ENCODE measurements around the gene NKAIN2.
"Not testable (repeated sequence)": the region's sequence is repeated elsewhere in the genome, so short reads cannot be mapped to it uniquely, and the experiment has no call there.

Gene NKAIN2

DNA sequence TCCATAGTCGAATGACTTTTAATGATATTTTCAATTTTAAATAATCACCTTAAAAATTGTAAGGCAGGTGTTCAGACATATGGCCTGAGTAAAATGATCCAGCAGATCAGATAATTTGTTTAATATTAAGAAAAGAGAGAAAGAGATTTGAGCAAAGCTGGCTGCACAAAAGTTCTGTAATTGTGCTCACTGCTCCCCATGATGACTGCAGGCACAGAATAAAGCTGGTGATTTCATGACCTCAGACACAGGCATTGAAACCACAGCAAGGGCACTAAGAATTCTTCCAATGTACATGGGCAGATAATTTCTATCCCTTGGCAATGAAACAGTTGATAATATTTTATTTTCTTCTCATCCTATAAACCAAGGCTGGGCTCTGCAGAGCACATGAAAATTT is 553.1 kb downstream of the NKAIN2 start:
- DNase-seq, result no peak

DNA sequence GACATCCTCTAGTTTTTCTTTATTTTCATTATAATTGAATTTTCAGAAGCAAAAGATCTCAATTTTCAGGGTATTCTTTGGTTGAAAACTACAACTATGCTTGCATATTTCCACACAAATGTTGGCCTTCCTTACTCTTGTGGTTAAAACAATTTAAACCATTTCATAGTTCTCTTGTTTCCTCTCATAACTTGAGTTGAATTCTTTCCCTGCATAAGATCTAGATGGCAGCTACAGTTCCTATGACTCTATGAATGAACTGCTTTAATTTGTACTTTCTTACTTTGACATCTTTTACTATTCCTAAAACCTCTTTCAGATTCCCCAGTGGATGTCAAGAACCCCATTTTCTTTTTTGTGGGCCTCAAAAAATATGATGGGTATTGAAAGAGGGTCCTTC is 564.5 kb downstream of the NKAIN2 start:
- no peak for DNase-seq

DNA sequence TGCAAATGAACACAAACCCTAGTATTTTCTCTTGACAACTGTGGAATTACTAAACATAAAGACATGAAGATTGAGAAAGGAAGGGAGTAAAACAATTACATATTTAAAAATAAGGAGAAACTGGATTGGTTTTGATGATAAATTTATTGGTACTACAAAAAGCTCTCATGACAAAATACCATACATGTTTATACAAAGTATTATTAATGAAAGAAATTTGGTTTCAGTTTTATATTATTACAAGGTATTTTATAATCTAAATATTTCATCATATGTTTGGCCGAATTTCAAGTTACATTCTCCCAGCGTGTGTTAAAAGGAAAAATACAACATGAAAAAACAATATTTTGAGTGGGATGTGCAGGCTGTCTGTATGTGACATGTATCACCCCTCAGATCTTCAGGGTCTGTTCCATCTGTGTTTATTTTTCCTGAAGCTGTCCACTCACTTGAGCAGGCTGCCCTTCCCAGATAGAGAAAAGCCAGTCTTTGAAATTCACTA is 568.4 kb downstream of the NKAIN2 start:
- DNase-seq, result no peak

DNA sequence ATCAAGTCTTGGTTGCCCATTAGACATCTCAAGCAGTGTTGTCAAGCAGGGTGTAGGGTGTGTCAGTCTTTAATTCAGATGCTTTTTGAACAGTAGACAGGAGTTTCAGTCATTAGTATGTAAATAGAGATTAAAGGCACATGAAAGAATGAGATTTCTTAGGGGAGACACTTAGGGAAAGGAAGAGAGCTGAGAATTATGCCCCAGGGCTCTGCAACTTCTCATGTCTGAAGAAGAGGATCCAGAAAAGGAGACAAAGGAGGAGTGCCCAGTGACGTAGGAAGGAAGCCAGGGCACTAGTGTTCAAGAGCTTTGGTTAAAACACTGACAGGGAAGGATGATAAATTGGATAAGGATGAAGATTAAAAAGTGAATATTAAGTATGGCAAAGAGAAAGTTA is 569.7 kb downstream of the NKAIN2 start:
- no peak for DNase-seq

DNA sequence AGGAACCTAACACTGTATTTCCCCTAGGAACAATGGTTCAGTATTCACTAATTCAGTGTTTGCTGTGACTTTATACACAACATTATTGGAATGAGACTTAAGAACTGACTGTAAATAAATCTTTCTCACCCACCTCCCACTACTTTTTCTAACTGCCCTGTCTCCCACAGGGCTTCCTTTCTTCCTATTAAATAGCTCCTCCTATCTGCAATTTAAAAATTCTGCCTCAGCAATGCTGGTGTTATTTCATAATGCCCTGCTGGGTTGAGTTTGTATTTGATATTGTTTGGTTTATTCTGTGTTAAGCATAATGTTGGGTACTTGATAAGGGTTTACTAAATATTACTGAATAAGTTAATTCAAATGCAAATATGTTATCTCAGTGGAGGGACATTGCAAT is 585.5 kb downstream of the NKAIN2 start:
- no peak for DNase-seq

DNA sequence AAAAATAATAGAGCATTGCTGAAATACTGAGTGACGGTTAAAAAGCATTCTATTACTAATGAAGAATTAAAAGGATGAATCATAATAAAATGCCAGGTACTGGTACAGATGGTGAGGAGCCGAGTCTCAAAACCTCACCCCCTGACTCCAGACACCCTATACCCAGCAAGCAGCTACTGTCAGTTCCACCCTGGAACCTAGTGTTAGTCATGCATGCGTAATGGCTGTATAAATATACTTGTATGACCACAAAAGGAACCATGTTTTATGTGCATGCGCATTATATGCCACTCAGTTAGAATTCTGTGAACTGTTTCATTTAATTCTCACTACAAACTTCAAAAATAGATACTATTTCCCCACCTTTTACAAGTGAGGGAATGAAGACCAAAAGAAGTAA is 589.9 kb downstream of the NKAIN2 start:
- DNase-seq, result no peak

DNA sequence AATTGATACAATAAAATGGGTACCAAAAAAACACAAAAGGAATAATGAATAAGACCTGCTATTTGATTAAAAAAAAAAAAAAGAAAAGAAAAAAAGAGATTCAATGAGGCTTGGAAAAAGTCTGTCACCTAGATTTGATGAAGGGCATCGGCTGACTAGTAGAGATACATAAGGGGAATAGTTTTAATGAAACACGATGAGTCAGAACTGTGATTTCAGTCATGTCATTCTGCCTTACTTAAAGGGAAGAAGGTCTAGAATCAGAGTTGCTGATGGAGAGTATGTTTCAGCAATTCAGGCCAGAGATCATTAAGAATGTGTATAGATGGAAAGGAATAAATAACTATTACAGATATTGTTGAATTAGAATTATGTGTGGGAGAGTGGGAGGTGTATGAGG is 592.7 kb downstream of the NKAIN2 start:
- no peak for DNase-seq

DNA sequence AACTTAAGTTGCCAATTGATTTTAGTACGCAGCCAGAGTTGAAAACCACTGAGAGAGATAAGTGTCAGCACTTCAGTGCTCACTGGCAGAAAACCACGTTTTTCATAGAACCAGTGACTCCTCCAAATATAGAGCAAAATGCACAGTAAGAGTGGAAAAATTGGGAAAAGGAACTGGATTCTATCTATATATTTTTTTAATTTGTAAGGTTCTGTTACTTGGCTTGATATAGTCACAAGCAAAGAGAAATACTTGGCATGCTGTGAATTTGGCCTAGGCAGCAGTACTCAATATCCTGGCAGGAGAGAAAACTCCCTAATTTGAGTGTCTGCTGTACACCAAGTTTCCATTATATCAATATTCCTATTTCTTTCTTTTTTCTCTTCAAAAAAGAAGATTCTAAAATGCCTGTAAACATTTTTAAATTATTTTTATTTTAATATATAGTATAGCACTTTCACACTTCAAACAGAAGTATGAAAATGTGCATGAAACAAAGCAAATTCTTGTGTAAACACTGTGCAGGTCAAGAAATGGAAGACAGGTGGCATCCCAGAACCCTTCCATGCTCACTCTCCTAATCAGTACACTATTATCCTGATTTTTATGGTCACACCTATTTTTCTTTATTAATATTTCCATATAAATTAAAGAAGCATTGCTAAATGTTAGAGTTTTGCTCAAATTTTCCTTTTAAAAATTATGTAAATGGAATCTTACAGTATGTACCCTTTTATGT is 596.8 kb downstream of the NKAIN2 start:
- DNase-seq, result no peak

DNA sequence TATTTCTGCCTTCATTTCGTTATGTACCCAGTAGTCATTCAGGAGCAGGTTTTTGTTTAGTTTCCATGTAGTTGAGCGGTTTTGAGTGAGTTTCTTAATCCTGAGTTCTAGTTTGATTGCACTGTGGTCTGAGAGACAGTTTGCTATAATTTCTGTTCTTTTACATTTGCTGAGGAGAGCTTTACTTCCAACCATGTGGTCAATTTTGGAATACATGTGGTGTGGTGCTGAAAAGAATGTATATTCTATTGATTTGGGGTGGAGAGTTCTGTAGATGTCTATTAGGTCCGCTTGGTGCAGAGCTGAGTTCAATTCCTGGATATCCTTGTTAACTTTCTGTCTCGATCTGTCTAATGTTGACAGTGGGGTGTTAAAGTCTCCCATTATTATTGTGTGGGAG is 606.8 kb downstream of the NKAIN2 start:
- not testable (repeated sequence) for DNase-seq

DNA sequence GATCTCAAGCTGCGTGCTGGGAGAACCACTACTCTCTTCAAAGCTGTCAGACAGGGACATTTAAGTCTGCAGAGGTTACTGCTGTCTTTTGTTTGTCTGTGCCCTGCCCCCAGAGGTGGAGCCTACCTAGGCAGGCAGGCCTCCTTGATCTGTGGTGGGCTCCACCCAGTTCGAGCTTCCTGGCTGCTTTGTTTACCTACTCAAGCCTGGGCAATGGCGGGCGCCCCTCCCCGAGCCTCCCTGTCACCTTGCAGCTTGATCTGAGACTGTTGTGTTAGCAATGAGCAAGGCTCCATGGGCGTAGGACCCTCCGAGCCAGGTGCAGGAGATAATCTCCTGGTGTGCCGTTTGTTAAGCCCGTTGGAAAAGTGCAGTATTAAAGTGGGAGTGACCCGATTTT is 609.0 kb downstream of the NKAIN2 start:
- DNase-seq, result not testable (repeated sequence)

DNA sequence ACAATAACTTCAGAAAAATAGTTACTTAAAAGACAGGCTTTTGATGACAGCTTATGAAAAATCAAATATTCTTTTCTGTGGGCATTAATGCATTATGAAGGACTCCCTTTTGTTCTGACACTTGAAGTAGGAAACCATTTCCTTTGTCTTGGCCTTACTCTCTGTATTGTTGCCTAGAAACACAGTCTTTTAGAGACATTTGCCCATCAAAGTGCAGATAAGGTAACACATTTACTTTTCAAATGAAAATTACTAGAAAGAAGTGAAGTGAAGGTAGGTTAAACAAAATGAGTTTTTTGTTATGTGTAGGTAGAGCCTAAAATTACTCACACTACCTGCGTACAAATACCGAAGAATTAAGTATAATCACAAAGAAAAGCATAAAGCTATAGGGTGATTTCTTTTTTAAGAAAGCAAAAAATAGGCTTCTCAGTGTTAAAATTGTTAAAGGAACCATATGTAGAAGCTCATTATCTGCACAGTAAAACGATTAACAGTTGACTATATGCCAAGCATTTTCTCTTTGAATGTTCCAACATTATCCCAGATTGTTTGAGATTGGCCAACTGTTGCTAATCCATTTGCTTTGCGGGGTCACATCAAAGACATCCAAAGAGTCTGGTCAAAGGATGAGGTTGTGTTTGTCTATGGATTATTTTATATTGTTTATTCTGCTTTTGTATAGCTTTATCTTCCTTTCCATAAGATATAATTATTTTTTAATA is 616.6 kb downstream of the NKAIN2 start:
- no peak for DNase-seq

DNA sequence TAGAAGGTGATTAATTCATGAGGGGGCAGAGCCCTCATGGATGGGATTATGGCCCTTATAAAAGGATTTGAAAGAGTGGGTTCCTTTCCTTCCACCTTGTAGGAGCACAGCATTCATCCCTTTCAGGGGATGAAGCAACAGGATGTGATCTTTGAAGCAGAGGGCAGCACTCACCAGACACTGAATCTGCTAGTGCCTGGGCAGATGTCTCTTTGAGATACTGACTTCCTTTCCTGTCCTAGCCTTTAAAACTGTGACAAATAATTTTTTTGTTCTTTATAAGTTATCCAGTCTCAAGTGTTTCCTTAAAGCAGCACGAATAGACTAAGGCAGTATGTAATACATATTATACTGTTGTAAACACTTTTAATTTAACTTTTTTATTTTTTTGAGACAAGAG is 620.0 kb downstream of the NKAIN2 start:
- DNase-seq, result no peak

DNA sequence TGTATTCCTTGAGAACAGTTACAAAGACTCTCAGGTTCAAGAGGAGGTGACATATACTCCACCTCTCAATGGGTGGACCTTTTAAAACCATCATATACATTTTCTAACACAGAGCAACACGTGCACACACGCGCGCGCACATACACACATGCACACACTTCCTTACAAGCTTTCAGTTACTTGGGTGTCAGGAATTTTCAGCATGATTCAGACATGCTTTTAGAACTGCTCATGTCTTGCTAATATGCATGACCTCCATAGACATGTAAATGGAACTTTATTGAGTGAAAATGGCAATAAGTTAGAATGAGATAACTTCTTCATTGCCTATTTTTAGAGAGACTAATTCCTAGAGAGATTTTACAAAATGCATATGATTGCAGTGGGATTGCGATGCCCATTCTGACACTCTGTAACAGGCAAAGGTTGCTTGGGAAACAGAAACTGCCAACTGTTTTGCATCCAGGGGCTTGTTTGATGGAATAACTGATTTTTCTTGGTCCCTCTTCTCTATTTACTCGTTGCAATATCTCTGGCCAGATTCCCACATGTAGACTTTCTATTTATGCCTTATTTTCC is 627.2 kb downstream of the NKAIN2 start:
- no peak for DNase-seq

DNA sequence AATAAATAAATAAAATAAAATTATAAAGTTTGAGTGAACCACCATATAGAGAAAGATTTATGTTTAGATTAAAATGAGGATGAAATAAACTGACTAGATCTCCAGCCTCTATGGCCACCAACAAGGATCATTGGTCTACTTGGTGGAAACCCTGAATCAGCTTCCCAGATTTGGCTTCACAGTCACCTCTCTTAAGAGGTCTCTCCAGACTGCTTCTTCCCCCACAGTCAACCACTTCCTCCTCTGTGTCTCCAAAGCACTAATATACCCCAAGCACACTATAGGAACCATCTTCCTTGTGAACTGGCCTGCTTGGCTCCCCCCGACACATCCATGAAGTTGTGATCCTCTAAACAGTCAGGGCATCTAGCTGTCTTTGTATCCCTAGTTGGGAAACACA is 629.0 kb downstream of the NKAIN2 start:
- no peak for DNase-seq

DNA sequence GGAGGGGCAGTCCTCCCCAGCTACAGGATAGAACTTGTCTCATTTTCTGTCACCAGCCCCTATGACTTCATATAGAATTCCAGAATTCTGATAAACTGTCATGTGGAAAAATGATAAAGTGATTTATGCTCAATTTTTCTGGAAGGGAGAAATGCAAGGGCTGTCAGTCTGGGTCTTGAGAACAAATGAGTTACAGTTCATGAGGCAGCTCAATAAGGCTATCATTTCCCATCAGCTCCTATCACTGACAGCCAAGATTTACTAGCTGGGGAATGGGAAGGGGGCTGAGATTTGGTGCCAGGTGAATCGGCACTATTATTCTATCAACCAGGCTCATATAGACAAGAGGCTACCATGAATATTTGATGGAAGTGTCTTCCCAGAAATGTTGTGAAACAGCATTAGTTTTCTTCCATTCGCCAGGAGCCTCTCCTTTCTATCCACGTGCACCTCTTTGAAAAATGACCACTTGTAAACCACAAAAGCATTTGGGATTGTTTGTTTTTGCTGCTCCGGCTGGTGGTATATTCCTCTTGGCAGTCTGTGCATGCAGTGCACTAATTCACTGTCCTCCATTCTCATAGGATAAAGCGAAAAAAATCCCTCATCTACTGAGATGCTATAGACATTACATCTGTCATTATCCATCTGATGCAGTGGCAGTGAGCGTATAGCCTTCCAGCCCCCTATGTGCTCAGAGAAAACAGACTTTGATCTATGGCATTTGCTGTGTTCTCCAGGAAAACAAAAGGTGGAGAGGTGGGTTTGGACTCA is 629.9 kb downstream of the NKAIN2 start:
- no peak for DNase-seq

DNA sequence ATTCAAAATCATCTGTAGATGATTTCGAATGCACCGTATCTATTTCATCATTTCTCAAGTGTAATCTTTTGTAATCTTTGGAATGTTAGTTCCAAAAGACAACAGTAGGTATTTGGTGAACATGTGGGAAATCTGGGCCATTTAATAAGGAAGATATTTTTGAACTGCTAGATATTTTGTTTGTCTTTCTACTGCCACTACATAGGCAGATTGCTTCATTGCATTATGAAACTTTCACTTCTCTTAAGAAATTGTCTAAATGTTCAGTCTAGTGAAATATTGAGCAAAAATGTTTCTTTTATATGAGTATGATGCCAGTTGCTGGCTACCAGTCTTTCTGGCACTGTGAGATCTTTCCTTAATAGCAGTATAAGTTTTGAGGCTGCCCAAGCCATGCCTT is 630.8 kb downstream of the NKAIN2 start:
- no peak for DNase-seq

DNA sequence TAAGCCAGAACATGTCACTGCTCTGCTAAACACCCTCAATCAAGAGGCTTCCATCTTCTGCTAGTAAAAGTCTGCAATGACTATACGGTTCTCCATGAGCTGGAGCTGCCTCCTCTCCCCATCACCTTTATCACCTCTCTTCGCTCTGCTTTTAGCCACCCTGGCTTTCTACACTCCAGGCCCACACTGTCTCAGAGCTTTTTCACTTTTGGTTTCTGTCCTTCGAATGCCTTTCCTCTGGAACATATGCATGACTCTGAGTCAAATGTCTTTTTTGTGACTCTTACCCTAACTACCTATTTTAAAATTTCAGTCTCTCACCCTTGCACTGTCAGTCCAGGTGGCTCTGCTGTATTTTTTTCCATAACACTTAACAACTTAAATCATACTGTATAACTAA is 633.1 kb downstream of the NKAIN2 start:
- DNase-seq, result no peak

DNA sequence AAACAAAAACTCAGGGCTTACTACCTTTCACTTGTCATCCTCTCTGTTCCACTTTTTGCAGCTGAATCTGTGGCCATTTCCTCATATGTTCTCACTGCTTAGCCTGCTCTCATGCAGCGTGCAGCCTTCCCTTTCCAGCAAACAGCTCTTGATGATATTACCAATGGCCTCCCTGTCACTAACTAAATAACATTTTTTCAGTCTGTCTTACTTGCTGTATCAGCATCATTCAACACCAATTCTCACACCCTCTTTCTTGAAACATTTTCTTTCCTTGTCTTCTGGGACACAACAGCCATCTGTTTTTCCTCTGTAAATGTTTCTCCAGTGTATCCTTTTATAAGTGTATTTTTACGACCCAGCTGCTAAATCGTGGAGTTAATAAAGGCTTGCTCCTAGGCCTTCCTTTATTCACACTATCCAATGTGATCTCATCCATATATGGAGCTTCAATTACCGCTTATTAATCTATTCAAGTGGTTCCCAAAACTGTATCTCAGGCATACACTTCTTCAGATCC is 634.9 kb downstream of the NKAIN2 start:
- DNase-seq, result no peak

DNA sequence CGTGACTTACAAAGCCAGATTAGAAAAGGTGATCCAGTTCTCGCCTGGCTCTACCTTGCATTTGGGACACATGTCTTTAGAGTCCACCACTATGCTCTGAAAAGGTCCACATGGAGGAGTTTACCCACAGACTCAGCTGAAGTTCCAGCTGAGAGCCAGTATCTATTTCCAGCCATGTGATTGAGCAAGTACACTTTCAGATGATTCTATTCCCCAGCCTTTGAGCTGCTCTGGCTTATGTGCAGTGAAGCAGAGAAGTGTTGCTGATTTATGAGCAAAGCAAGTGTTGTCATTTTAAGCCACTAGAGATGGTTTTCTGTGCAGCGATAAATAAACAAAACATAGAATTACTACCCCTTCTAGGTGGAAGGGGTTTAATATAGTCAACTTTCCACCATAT is 637.8 kb downstream of the NKAIN2 start:
- no peak for DNase-seq

DNA sequence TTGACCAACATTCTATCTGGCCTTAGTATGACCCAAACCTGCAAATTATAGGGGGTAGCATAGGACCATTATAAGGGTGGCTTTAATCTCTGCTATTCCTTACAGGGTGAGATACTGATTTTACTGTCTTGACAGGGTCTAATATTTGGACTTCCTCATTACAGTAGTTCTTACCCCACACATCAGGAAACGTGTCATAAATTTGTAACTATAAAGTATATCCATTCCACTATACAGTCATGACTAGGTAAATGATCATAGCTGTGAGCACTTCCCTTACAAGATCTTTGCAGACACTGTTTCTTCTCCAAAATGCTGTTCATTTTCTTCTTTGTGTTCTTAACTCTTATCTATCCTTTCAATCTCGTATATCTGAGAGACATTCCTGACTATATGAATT is 639.9 kb downstream of the NKAIN2 start:
- no peak for DNase-seq

DNA sequence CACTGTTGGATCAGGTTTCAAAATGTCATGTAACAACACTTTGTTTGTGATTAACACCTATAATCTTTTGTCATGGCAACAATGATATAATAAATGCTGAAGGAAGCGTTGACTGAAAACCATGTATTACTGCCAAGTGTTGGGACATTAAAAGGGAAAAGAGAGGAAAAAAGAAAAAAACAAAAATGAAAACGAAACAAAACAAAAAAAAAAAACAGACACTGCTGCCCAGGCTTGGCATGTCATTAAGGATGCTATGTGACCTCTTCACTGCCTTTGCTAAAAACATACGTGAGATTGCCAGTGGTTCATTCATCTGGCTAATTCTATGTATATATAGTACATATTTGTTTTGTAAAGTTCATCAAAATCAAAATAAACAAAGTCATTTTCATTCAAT is 641.9 kb downstream of the NKAIN2 start:
- no peak for DNase-seq

DNA sequence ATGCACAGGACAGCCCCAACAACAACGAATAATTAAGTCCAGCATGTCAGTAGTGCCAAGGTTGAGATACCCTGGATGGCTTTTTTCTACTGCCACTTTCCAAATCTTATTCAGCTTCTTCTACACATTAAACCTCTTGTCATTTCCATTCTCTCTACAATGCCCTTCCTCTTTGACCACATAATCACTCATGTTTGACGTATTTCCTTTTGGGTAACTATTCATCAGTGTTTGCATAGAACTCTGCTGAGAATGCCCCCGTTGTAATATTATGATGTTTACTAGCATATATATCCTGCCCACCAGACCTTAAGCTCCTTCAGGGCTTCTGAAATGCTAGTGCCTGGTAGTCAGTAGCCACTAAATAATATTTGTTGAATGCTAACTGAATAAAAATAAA is 643.3 kb downstream of the NKAIN2 start:
- no peak for DNase-seq

DNA sequence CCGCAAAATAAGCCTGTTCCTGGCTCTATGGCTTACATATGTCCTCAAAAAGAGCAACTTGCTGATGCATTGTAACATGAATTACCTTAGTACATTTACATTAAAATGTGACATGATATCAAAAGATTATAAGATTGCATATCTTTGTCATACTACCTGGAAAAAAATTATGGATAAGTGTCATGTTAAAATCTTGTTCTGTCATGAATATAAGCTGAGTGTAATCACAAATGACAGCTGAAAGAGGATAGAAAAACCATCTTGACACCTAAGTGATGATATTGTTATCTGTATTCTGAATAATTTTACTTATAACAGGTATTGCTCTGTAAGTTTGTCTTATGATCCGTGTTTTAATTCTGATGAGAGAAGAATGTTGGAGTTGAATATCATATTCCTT is 655.6 kb downstream of the NKAIN2 start:
- DNase-seq, result no peak
